HG03064 (cell line): ENCODE measurements around the gene VPS26B.

Source experiments
- ATAC-seq: cut with Tn5 transposase; IDR thresholded peaks from one replicate; pipeline ENCODE4 v1.9.1; 2021; ENCODE audit warnings: low read depth; ENCODE audit not compliant: unreplicated experiment

The VPS26B gene

DNA sequence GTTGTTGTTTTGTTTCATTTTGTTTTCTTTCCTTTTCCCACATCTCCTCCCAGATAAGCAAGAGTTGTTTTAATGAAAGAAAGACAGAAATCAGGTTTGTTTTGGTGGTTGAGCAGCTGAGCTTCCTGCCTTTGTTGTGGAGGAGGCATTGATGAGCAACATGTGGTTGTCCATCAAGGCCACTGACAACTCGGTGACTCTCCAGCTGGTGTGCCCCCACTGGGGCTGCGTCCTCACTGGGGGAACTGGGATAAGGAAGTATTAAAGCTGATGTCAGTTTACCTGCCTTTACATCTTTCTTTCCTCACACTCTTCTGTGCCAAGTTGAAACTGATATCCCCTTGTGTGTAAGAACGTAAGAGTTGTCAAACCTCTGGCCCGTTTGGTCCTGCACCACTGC, 5.9 kb downstream of the VPS26B start:
- no peak for ATAC-seq

DNA sequence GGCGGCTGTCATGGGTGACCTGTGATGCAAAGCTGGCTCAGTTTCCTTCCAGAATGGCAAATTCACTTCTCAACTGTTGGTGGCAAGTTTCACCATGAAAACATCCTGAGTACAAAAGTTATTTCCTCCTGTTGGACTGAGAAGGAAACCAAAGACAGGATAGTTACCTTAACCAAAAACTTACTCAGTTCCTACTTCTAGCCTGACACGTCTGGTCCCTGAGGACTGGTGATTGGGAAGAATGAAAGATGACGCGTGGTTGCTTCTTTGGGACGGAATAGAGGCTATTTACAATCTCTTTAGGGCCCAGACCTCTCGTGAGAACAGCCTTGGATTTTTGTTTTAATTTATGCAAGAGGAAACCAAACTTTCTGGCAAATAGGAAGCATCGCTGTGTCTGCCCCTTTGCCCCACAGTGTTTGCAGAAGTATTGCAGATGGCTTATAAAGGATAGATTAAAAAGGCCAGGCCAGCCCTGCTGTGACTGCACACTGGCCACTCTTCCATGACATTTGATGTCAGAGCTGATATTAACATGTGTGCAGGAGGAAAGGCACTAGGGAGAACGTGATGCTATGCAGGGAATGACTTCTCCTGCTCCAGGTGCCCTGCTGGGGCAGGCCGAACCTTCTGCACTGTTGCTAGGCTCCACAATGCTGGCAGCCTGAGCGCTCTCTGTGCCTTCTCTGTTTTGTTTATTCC, 7.6 kb downstream of the VPS26B start:
- no peak for ATAC-seq

- no peak for ATAC-seq
These were observed 9.3 kb downstream of the VPS26B start for GRCh38 chr11:134233729-134234179.

DNA sequence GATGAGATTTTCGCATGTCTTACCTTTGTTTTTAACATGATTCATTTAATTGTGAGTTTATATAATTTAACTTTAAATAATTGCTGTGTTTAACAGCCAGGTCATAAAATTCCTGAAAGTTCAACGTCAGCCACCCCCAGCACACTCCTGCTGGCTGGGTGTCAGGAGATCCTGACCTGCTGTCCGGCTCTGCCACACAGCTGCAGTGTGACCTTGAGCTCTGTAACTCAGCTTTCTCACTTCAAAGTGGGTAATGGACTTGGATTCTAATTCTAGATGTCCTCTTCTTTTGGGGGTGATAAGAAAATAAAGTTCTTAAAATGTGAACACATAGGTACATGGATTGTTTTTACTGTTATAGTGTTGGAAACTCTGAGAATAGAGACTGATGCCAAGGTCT, 10.9 kb downstream of the VPS26B start:
- no peak for ATAC-seq

- ATAC-seq, result no peak
These were observed 12.5 kb downstream of the VPS26B start for GRCh38 chr11:134236834-134237556.

GRCh38 chr11:134237557-134237922, 13.1 kb downstream of the VPS26B start:
- no peak for ATAC-seq

GRCh38 chr11:134238956-134239355, 14.5 kb downstream of the VPS26B start:
- ATAC-seq, result no peak

DNA sequence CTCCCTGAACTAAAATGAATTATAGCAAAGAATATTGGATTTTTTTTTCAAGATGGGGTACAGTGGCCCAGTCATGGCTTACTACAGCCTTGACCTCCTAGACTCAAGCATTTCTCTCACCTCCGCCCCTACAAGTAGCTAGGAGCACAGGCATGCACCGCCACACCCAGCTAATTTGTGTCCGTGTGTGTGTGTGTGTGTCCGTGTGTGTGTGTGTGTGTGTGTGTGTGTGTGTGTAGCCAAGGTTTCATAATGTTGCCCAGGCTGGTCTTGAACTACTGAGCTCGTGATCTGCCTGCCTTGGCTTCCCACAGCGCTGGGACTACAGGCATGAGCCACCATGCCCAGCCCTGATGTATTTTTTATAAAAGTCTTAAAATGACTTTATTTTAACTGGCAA, 16.1 kb downstream of the VPS26B start:
- no peak for ATAC-seq

DNA sequence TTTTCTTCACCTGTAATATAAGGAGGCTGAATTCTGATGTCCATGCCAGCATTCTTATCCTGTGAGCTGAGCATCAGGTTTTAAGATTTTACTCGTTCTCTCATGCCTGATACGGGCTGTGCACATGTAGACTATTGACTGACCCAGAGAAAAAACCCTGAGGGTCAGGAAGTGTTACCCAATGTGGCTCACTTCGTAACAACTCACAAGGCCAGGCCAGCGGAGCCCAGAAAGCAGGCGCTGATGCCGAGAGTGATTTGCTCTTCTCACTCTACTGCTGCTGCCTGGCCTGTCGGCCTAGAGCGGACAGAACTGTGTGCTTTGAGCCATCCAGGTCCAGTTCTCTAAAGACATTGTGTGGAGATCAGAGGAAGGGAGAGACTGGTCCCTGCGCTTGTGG, 17.9 kb downstream of the VPS26B start:
- ATAC-seq, result no peak

DNA sequence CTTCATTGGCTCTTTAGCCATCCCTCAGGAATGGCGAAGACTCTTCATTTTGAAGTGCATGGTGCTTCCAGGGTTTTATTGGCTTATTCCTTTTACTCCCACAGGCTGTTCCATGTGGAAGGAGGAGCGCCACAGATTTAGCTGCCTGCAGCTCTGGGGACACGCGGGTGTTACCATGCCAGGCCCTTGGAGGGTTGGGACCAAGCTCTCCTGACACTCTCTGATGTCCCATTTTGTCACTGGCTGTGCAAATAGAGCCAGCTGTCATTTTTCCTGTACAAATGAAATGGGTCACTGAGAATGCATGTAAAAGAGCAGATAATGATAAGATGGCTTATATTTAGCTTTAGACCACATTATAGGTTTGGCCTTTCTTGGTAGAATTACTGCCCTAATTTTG, 19.4 kb downstream of the VPS26B start:
- no peak for ATAC-seq

DNA sequence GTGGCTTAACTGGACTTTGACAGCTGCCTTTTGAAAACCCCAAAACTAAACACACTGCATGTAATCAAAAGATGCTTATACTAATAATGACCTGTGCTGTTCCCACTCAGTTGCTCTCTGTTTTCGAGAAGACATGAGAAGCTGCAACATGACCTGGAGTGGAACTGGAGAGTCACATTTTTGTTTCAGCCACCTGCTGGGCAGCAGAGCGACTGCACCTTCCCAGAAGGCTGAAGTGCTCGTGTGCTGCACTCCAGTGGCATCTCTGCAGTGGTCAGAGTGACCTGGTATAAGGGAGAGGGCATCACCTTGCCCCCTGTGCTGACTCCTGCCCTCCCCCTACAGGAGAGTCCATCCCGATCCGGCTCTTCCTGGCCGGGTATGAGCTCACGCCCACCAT, 20.1 kb downstream of the VPS26B start:
- peak; percentile 69 for ATAC-seq

- ATAC-seq, result no peak
These were observed 21.0 kb downstream of the VPS26B start for GRCh38 chr11:134245434-134245833.

DNA sequence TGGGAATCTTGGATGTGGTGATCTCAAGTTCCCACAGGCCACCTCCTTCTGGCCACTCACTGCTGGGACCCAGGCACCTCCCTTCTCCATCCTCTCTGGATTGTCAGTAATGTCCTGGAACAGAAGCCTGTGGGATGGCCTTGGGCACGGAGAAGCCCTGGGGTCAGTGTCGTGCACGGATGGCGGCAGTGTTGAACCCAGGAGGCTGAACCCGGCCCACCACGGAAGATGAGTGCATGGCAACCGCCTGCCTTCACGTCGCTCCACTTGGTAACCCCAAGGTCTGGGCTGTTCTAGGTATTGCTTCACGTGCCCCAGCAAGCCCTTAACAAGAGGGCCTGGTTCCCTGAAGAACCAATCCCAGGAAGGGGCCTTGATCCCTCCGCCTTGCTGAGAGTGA, 21.6 kb downstream of the VPS26B start:
- ATAC-seq, result no peak

GRCh38 chr11:134246678-134247077, 22.2 kb downstream of the VPS26B start:
- ATAC-seq, result no peak

DNA sequence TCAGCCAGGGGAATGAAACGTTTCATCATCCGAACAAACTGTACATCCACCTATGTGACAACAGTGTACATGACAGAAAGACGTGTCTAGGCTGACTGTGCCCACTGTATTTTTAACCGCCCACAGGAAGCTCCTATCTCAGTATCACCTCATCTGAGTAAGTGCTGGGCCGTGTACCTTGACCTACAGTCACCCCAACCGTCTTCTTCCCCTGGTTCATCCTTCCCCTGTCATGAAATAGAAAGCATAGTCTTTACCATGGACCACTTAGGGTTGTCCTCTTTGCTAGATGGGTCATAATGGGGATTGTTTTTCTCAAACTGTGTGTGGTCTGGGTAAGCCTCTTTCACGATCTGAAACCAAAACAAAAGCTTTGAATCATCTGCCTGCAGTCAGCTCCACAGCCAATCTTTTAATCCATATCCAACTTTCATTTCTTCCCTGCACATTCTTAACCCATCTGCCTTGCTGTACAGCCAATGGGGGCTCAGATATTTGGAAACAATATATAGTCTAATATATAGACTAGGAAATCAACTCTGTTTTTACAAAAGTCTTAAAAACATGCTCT, 24.5 kb downstream of the VPS26B start:
- ATAC-seq, result no peak

DNA sequence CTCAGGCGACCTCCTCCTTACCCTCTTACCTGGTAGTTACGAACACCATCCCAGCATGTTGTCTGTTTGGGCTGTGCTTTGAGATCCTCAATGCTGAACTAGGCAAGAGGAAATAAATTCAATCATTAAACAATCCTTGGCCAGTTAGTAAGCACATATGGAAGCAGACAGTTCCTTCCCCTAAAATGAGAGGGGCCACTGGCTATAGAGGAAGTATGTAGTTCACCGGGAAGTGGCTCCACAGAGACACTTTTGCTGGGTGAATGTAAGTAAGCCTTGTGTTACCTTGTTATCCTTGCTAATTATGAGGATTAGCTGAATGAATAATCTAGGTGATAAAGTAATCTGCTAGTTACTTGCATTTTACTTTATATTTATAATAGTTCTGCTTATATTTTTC, 25.8 kb downstream of the VPS26B start:
- no peak for ATAC-seq

DNA sequence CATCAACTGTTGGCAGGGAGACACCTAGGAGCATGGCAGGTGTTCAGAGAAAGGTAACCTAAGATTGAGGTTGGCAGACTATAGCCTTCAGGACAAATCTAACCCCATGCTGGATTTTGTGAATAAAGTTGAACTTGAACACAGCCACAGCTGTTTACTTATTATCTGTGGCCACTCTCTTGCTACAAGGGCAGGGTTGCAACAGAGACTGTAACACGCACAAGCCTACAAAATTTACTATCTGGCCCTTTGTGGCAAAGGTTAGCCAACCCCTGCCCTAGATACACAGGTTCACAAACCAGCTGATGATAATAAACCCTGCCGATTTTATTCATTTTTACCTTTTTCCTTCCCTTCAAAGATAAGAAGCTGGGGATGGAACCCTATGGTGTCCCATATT, 26.2 kb downstream of the VPS26B start:
- no peak for ATAC-seq

GRCh38 chr11:134252346-134253187, 28.1 kb downstream of the VPS26B start:
- ATAC-seq, result peak; percentile 31

- peak; percentile 99 for ATAC-seq
These were observed 28.9 kb downstream of the VPS26B start, which contains the start of the genes ACAD8 and THYN1 for GRCh38 chr11:134253188-134253993. TSS of gene ACAD8 (plus strand) at chr11:134253568. CDS start at chr11:134253601, 33 bp downstream. TSS of gene THYN1 (minus strand) at chr11:134253352. CDS start at chr11:134252882, 470 bp downstream.
